ENCODE results near the gene CXCR6. TPM values are rescaled to one million over a fixed set of nuclear protein-coding genes. Genes with fewer than 3 reads are reported as not detected.

CXCR6 gene
- total and polyA plus RNA-seq, 2 of the 8 experiments (the other 6 are each of a cell fraction or from before 2014, with no cell fraction given): not detected

DNA sequence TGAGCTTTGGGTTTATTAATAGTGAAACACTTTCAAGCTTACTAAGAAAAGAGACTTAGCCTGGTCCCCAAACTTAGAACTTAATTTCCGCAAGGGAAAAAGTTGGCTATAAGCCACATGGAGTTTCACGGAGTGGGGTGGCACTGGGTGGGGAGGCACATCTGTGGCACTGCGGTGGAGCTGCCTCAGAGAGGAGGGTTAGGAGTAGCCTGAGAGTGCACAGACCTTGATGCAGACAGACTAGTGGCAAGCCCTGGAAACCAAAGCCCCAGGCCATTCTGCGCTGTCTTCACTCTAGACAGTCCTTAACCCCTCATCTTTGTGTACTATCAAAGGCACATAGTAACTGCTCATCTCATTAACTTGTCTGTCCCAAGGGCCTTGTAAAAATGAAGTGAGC, 22.0 kb downstream of the CXCR6 start:
- POLR2A ChIA-PET (ENCODE audit: partially characterized antibody): no interaction called here
- DNase-seq (ENCODE audit: low read depth in 1 of 2, low spot score in 2 of 2) (no peak), FAIRE-seq (no peak)
- Histone ChIP-seq H2BK12ac (ENCODE audit: low read depth, low read length) (no peak overlapping the region), H4K91ac (replicated peaks; ENCODE audit: insufficient read length, low read length) (no peak overlapping the region), H4K5ac (ENCODE audit: insufficient read length, low read depth, low read length) (no peak overlapping the region), H3K23me2 (ENCODE audit: low read depth, low read length) (no peaks in the 10 kb centered on the region), H2BK15ac (ENCODE audit: low read length) (no peak overlapping the region), H3K79me1 (ENCODE audit: low read depth, low read length) (no peaks in the 10 kb centered on the region), H2BK20ac (ENCODE audit: low read length) (no peak overlapping the region), H2BK5ac (ENCODE audit: low read depth, low read length) (no peak overlapping the region), H3K9ac (replicated peaks in 1 of 4; ENCODE audit: extremely low read depth in 1 of 4, low read depth in 3 of 4, low read length in 3 of 4) (no peak overlapping the region), H3K14ac (ENCODE audit: insufficient read length) (no peak overlapping the region), H2AK5ac (ENCODE audit: low read depth, low read length) (no peak overlapping the region), H3K4me3 (ENCODE audit: extremely low read depth in 1 of 4, insufficient read depth in 2 of 4, low read depth in 3 of 4, low read length in 4 of 4) (no peak overlapping the region), H3K56ac (replicated peaks; ENCODE audit: insufficient read length, low read depth, low read length) (no peak overlapping the region), H3K27ac (ENCODE audit: low read depth, low read length) (no peak overlapping the region), H3K18ac (ENCODE audit: extremely low read depth, low read length) (no peak overlapping the region), H3K36me3 (ENCODE audit: control insufficient read depth in 2 of 4, insufficient read depth in 4 of 4, low read length in 3 of 4) (peaks cover 25 to 75% (median 61%) of the 10 kb centered on the region in 4 experiments), H3K4me1 (replicated peaks in 1 of 4; ENCODE audit: control insufficient read depth in 3 of 4, insufficient read depth in 4 of 4, low read length in 3 of 4) (no peaks in the 10 kb centered on the region), H4K20me1 (replicated peaks in 1 of 2; ENCODE audit: control insufficient read depth in 1 of 2, insufficient read depth in 2 of 2, low read length in 2 of 2) (peaks cover 4 to 12% of the 10 kb centered on the region in 2 experiments), H3K4ac (replicated peaks; ENCODE audit: insufficient read length, low read depth, low read length) (no peak overlapping the region), H3K27me3 (replicated peaks in 1 of 4; ENCODE audit: control insufficient read depth in 3 of 4, extremely low read depth in 1 of 4, insufficient read depth in 3 of 4, low read length in 3 of 4) (no peaks in the 10 kb centered on the region), H4K8ac (ENCODE audit: extremely low read depth, insufficient read depth, low read length) (no peak overlapping the region), H3K79me2 (ENCODE audit: control insufficient read depth in 1 of 2, insufficient read depth in 2 of 2, low read length in 2 of 2) (no peaks in the 10 kb centered on the region), H3K23ac (ENCODE audit: insufficient read length) (no peak overlapping the region), H2AFZ (ENCODE audit: low read length) (no peak overlapping the region), H2BK120ac (replicated peaks; ENCODE audit: low read depth, low read length) (no peak overlapping the region), H3K9me3 (ENCODE audit: insufficient read depth in 2 of 2, low read depth in 1 of 2, low read length in 1 of 2) (no peaks in the 10 kb centered on the region), H3K4me2 (ENCODE audit: insufficient read depth in 1 of 2, low read depth in 2 of 2, low read length in 2 of 2) (no peak overlapping the region)
- 95% methylated on average over 4 of the region's 4 CpGs; no CpG with 5 or more reads in 1 of the 2 experiments for WGBS, 2 experiments (ENCODE audit: extremely low coverage in 1 of 2, insufficient coverage in 1 of 2, insufficient read length in 1 of 2, insufficient replicate concordance in 2 of 2, low coverage in 1 of 2, low lambda C conversion rate in 2 of 2, missing lambda C conversion rate in 1 of 2)
- TF ChIP-seq SIX5 (IDR thresholded peaks at IDR 0.05; ENCODE audit: low read depth, low read length): no peak
- no peak for TF ChIP-seq POLR2A (IDR thresholded peaks at IDR 0.05; ENCODE audit: control extremely low read depth in 1 of 2, low read depth in 2 of 2, low read length in 2 of 2)
- TF ChIP-seq PHF8 (conservative IDR thresholded peaks at IDR 0.05; ENCODE audit: low read depth, low read length): no peak
- no peak for TF ChIP-seq ASH2L (IDR thresholded peaks at IDR 0.05; ENCODE audit: low read length)
- TF ChIP-seq TBP (IDR thresholded peaks at IDR 0.05; ENCODE audit: low read depth, low read length): no peak
- TF ChIP-seq NANOG (IDR thresholded peaks at IDR 0.05; ENCODE audit: insufficient read depth, low read depth, low read length, poor library complexity, severe bottlenecking): no peak
- TF ChIP-seq RAD21 (IDR thresholded peaks at IDR 0.05 in 1 of 2, conservative IDR thresholded peaks at IDR 0.05 in 1 of 2; ENCODE audit: low read depth in 2 of 2, low read length in 2 of 2): no peak
- TF ChIP-seq CBX5 (IDR thresholded peaks at IDR 0.05; ENCODE audit: low read depth, low read length): no peak
- TF ChIP-seq ATF3 (IDR thresholded peaks at IDR 0.05; ENCODE audit: insufficient read depth, low read depth, low read length): no peak
- no peak for TF ChIP-seq BRCA1 (IDR thresholded peaks at IDR 0.05; ENCODE audit: low read depth, low read length)
- no peak for TF ChIP-seq MAX (IDR thresholded peaks at IDR 0.05)
- TF ChIP-seq CHD1 (IDR thresholded peaks at IDR 0.05; ENCODE audit: low read depth, low read length): no peak
- CTCF ChIA-PET (ENCODE audit: partially characterized antibody): interaction anchor here (0.7 to 6.7 kb wide), 6 partner anchors 12 to 113 kb away, joined by 3 to 51 read pairs (median 4); partner anchors contain the start of gene CXCR6
